HFF-Myc (cell line): ENCODE measurements around the gene UACA.
"Not testable (repeated sequence)": the region's sequence is repeated elsewhere in the genome, so short reads cannot be mapped to it uniquely, and the experiment has no call there.

ENCODE experiments used
- DNase-seq: peaks from one replicate; pipeline ENCODE4 v3.0.0-alpha.2; 2011; ENCODE audit warnings: low read depth; ENCODE audit errors: extremely low read depth
- H3K4me3 ChIP-seq: replicated peaks from 2 replicates; pipeline ENCODE4 v1.5.1; 2011; ENCODE audit warnings: low read depth, mild to moderate bottlenecking, control low read depth, low read length
- TF ChIP-seq, protein P1 (sequence below): IDR thresholded peaks from 2 replicates; pipeline ENCODE4 v1.5.1; 2012; ENCODE audit warnings: mild to moderate bottlenecking, low read depth, low read length, control low read depth; ENCODE audit errors: missing control alignments

UACA gene

GRCh38 chr15:70754862-70755261, 8.5 kb downstream of the UACA start:
- H3K4me3 ChIP-seq, result no peak overlapping the region
- TF ChIP-seq, protein P1, sequence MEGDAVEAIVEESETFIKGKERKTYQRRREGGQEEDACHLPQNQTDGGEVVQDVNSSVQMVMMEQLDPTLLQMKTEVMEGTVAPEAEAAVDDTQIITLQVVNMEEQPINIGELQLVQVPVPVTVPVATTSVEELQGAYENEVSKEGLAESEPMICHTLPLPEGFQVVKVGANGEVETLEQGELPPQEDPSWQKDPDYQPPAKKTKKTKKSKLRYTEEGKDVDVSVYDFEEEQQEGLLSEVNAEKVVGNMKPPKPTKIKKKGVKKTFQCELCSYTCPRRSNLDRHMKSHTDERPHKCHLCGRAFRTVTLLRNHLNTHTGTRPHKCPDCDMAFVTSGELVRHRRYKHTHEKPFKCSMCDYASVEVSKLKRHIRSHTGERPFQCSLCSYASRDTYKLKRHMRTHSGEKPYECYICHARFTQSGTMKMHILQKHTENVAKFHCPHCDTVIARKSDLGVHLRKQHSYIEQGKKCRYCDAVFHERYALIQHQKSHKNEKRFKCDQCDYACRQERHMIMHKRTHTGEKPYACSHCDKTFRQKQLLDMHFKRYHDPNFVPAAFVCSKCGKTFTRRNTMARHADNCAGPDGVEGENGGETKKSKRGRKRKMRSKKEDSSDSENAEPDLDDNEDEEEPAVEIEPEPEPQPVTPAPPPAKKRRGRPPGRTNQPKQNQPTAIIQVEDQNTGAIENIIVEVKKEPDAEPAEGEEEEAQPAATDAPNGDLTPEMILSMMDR, result no peak
- no peak for DNase-seq

DNA sequence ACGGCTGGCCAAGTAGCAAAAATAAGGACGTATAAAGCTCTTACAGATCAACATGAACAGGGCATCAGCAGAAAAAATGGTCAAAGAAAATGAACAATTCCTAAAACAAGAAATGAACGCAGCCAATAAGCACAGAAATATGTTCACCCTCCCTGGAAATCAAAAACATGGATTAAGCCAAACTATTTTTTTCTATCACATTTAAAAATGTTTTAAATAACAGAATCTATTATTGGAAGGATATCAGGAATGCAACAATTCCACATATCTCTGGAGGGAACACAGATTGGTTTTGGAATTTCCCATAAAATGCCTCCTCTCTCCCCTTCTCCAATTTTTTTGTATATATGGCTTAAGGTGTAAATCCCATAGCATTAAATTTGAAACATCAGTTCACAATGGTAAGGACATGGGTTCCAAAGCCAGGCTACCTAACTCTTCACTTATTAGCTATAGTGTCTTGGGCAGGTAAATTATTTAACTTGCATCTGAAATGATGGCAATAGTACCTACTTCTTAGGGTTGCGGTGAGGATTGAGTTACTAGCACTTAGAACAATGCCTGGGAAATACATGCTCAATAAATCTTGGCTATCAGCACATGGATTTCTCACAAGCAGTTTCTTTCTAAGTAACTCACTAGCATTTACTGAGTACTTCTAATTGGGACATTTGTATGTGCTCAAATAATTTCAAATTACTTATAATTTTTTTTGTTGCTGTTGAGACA, 10.1 kb downstream of the UACA start:
- no peak for DNase-seq
- TF ChIP-seq, protein P1, result no peak
- H3K4me3 ChIP-seq, result no peak overlapping the region

- no peak overlapping the region for H3K4me3 ChIP-seq
- TF ChIP-seq, protein P1, result no peak
- DNase-seq, result no peak
Measured at GRCh38 chr15:70752193-70752635, 11.1 kb downstream of the UACA start.

- no peak for DNase-seq
- H3K4me3 ChIP-seq, result no peak overlapping the region
- TF ChIP-seq, protein P1, result no peak
Measured at GRCh38 chr15:70750203-70750869, 13.0 kb downstream of the UACA start.

GRCh38 chr15:70748281-70748747, 15.0 kb downstream of the UACA start:
- no peak for DNase-seq
- TF ChIP-seq, protein P1, result no peak
- no peak overlapping the region for H3K4me3 ChIP-seq

GRCh38 chr15:70746598-70746997, 16.8 kb downstream of the UACA start:
- not testable (repeated sequence) for H3K4me3 ChIP-seq, DNase-seq

DNA sequence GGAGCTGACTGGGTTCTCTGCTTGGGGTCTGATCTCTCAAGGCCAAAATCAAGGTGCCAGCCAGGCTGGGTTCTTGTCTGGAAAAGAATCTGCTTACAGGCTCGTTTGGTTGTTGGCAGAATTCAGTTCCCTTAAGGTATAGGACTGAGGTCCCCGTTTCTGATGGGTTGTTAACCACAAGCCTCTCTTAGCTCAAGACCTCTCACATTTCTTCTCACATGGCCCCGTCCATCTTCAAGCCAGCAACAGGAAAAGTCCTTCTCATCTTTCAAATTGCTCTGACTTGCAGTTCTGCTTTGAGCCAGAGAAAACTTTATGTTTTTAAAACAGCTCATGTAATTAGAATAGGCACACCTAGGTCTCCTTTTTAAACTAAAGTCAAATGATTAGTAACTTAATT, 20.4 kb downstream of the UACA start:
- TF ChIP-seq, protein P1, result no peak
- no peak overlapping the region for H3K4me3 ChIP-seq
- DNase-seq, result no peak
